IMR-90 (cell line): ENCODE results near the gene GTF2F2. TPM values are rescaled to one million over a fixed set of nuclear protein-coding genes. Genes with fewer than 3 reads are reported as not detected.

ENCODE experiments used
- ATAC-seq: fragments of 200-7000 bp; cut with Tn5 transposase; 2 replicates; pipeline ENCODE4 v1.9.1; 2020; ENCODE audit warnings: low read depth, mild to moderate bottlenecking, moderate library complexity
- BruUV-seq: library from RNA; stranded (reverse); fragments of 400-500 nt; replicated peaks from 2 replicates; lab custom pipeline; 2021; lab: Mats Ljungman, UMichigan
- CTCF ChIA-PET: fragments of 300-600 bp; formaldehyde crosslinking; extraction: SDS; loops from one replicate; lab custom pipeline; 2021; ENCODE audit warnings: antibody characterized with exemption; lab: Yijun Ruan, JAX
- POLR2A ChIA-PET: fragments of 300-600 bp; sonication (Branson Sonifier 250); formaldehyde crosslinking; loops from one replicate; lab custom pipeline; 2022; ENCODE audit warnings: antibody characterized with exemption; ENCODE audit not compliant: unreplicated experiment; lab: Charles Lee
- DNase-seq: peaks from one replicate; pipeline ENCODE4 v3.0.0; 2013
- H2AFZ ChIP-seq: replicated peaks from 2 replicates; pipeline ENCODE3; 2013; ENCODE audit warnings: low read length, mild to moderate bottlenecking; ENCODE audit not compliant: poor library complexity
- H2AK5ac ChIP-seq: 2 replicates; pipeline ENCODE4 v1.6.1; 2013; ENCODE audit warnings: low read depth, low read length, inconsistent platforms
- H2AK9ac ChIP-seq: replicated peaks from 2 replicates; pipeline ENCODE3; 2013; ENCODE audit warnings: mild to moderate bottlenecking, low read depth, low read length, moderate library complexity; ENCODE audit not compliant: poor library complexity
- H2BK120ac ChIP-seq: 2 replicates; pipeline ENCODE4 v1.6.1; 2013; ENCODE audit warnings: low read depth, low read length, inconsistent platforms
- H2BK15ac ChIP-seq: 3 replicates; pipeline ENCODE4 v1.6.1; 2013; ENCODE audit warnings: low read depth, low read length, inconsistent platforms
- H2BK20ac ChIP-seq: 2 replicates; pipeline ENCODE4 v1.6.1; 2013; ENCODE audit warnings: low read depth, mild to moderate bottlenecking, inconsistent platforms, low read length, moderate library complexity
- H2BK5ac ChIP-seq: 2 replicates; pipeline ENCODE4 v1.6.1; 2013; ENCODE audit warnings: mild to moderate bottlenecking, low read depth, low read length, inconsistent platforms; ENCODE audit not compliant: poor library complexity, severe bottlenecking
- H3K14ac ChIP-seq: replicated peaks from 2 replicates; pipeline ENCODE4 v1.6.1; 2013; ENCODE audit warnings: low read depth, low read length, inconsistent platforms
- H3K18ac ChIP-seq: 2 replicates; pipeline ENCODE4 v1.6.1; 2013; ENCODE audit warnings: low read depth, low read length, control low read depth
- H3K23ac ChIP-seq: 2 replicates; pipeline ENCODE4 v1.6.1; 2013; ENCODE audit warnings: low read depth, low read length, inconsistent platforms
- H3K27ac ChIP-seq: 2 replicates; pipeline ENCODE4 v1.5.1; 2013; ENCODE audit warnings: mild to moderate bottlenecking, control low read depth, low read length; ENCODE audit not compliant: insufficient read depth
- H3K27me3 ChIP-seq: 2 replicates; pipeline ENCODE4 v1.6.1; 2013; ENCODE audit warnings: low read length; ENCODE audit not compliant: control insufficient read depth, insufficient read depth
- H3K36me3 ChIP-seq: 2 replicates; pipeline ENCODE4 v1.6.1; 2013; ENCODE audit warnings: low read length, mixed read lengths; ENCODE audit not compliant: control insufficient read depth, insufficient read depth
- H3K4ac ChIP-seq: 2 replicates; pipeline ENCODE4 v1.6.1; 2013; ENCODE audit warnings: low read depth, low read length, inconsistent platforms
- H3K4me1 ChIP-seq: 2 replicates; pipeline ENCODE4 v1.6.1; 2013; ENCODE audit warnings: low read length, mixed read lengths; ENCODE audit not compliant: control insufficient read depth, insufficient read depth
- H3K4me2 ChIP-seq: 2 replicates; pipeline ENCODE4 v1.6.1; 2013; ENCODE audit warnings: low read depth, mild to moderate bottlenecking, control low read depth, low read length, moderate library complexity
- H3K4me3 ChIP-seq: 2 replicates; pipeline ENCODE4 v1.5.1; 2013; ENCODE audit warnings: low read depth, mild to moderate bottlenecking, control low read depth, low read length, moderate library complexity; ENCODE audit not compliant: insufficient read depth
- H3K56ac ChIP-seq: 2 replicates; pipeline ENCODE4 v1.6.1; 2013; ENCODE audit warnings: low read length, inconsistent platforms; ENCODE audit not compliant: insufficient read depth; ENCODE audit errors: extremely low read depth
- H3K79me1 ChIP-seq, 2 experiments: 2 replicates each; pipeline ENCODE4 v1.6.1; 2013; ENCODE audit warnings: low read length in 2 of 2, inconsistent platforms in 1 of 2, low read depth in 1 of 2
- H3K9ac ChIP-seq: 2 replicates; pipeline ENCODE4 v1.6.1; 2013; ENCODE audit warnings: low read depth, low read length, control low read depth
- H3K9me1 ChIP-seq: 2 replicates; pipeline ENCODE4 v1.6.1; 2013; ENCODE audit warnings: low read length, inconsistent platforms; ENCODE audit not compliant: insufficient read depth
- H3K9me3 ChIP-seq: 2 replicates; pipeline ENCODE4 v1.6.1; 2013; ENCODE audit warnings: low read length; ENCODE audit not compliant: control insufficient read depth, insufficient read depth
- H4K20me1 ChIP-seq: 2 replicates; pipeline ENCODE4 v1.6.1; 2013; ENCODE audit warnings: low read length, inconsistent platforms; ENCODE audit not compliant: insufficient read depth
- H4K5ac ChIP-seq: 2 replicates; pipeline ENCODE4 v1.6.1; 2013; ENCODE audit warnings: mild to moderate bottlenecking, low read depth, low read length, control low read depth
- H4K8ac ChIP-seq, 2 experiments: 2 replicates each; pipeline ENCODE4 v1.6.1; 2013; ENCODE audit warnings: low read depth in 2 of 2, low read length in 2 of 2, control low read depth in 1 of 2, inconsistent platforms in 1 of 2
- H4K91ac ChIP-seq: 2 replicates; pipeline ENCODE4 v1.6.1; 2013; ENCODE audit warnings: low read depth, low read length, inconsistent platforms; ENCODE audit not compliant: insufficient read depth
- BHLHE40 ChIP-seq: fragments of 150-350 bp; IDR thresholded peaks from 2 replicates; pipeline ENCODE4 v1.6.1; 2016; ENCODE audit warnings: mild to moderate bottlenecking, low read depth, low read length
- CEBPB ChIP-seq: IDR thresholded peaks from 2 replicates; pipeline ENCODE4 v1.6.1; 2012; ENCODE audit warnings: low read depth, low read length, improper control_type of control experiment
- CHD1 ChIP-seq: IDR thresholded peaks from 2 replicates; pipeline ENCODE4 v1.6.1; 2012; ENCODE audit warnings: low read depth, low read length, improper control_type of control experiment
- CTCF ChIP-seq: conservative IDR thresholded peaks from 2 replicates; pipeline ENCODE4 v1.5.1; 2012; ENCODE audit warnings: mild to moderate bottlenecking, low read depth, low read length, improper control_type of control experiment
- ELK1 ChIP-seq: fragments of 150-350 bp; IDR thresholded peaks from 2 replicates; pipeline ENCODE4 v1.6.1; 2016; ENCODE audit warnings: low read depth, mild to moderate bottlenecking, low read length, moderate library complexity, borderline replicate concordance
- FOS ChIP-seq: fragments of 150-350 bp; IDR thresholded peaks from 2 replicates; pipeline ENCODE4 v1.6.1; 2016; ENCODE audit warnings: low read depth, low read length
- MAFK ChIP-seq: IDR thresholded peaks from 2 replicates; pipeline ENCODE4 v1.6.1; 2012; ENCODE audit warnings: low read depth, low read length, improper control_type of control experiment
- MAZ ChIP-seq: IDR thresholded peaks from 2 replicates; pipeline ENCODE4 v1.6.1; 2012; ENCODE audit warnings: low read depth, mild to moderate bottlenecking, low read length, improper control_type of control experiment, moderate library complexity, borderline replicate concordance
- MXI1 ChIP-seq: IDR thresholded peaks from 2 replicates; pipeline ENCODE4 v1.6.1; 2012; ENCODE audit warnings: low read depth, mild to moderate bottlenecking, low read length, moderate library complexity, borderline replicate concordance
- NFE2L2 ChIP-seq: fragments of 150-350 bp; IDR thresholded peaks from 2 replicates; pipeline ENCODE4 v1.6.1; 2016; ENCODE audit warnings: low read depth, mild to moderate bottlenecking, low read length
- POLR2A ChIP-seq: IDR thresholded peaks from 2 replicates; pipeline ENCODE4 v1.6.1; 2012; ENCODE audit warnings: mild to moderate bottlenecking, low read depth, low read length
- RAD21 ChIP-seq: IDR thresholded peaks from 2 replicates; pipeline ENCODE4 v1.6.1; 2012; ENCODE audit warnings: low read length, improper control_type of control experiment
- RCOR1 ChIP-seq: IDR thresholded peaks from 2 replicates; pipeline ENCODE4 v1.6.1; 2012; ENCODE audit warnings: mild to moderate bottlenecking, low read length, improper control_type of control experiment; ENCODE audit not compliant: insufficient replicate concordance
- RFX5 ChIP-seq: IDR thresholded peaks from 2 replicates; pipeline ENCODE4 v1.8.0; 2012; ENCODE audit warnings: low read depth, mild to moderate bottlenecking, low read length, moderate library complexity
- SMC3 ChIP-seq: fragments of 150-350 bp; IDR thresholded peaks from 2 replicates; pipeline ENCODE4 v1.6.1; 2016; ENCODE audit warnings: low read depth, mild to moderate bottlenecking, antibody characterized with exemption, low read length, moderate library complexity
- WGBS, 2 experiments: methylation state at CpG; one replicate each; pipeline versions ENCODE4 v1.1.5 to v1.1.7; 2013; ENCODE audit warnings: missing lambda C conversion rate in 2 of 2; ENCODE audit not compliant: insufficient read length in 1 of 2; ENCODE audit errors: extremely low coverage in 2 of 2; 5-methylcytosine and 5-hydroxymethylcytosine counted together
- dilution Hi-C: fragments of 300-500 bp; cut with HindIII; formaldehyde crosslinking; loops from one replicate; pipeline ENCODE4 v1.14.3; 2018; ENCODE audit warnings: low sequenced_read_pairs; ENCODE audit not compliant: unreplicated experiment
- in situ Hi-C: fragments of 300-500 bp; cut with MboI; formaldehyde crosslinking; loops from 3 replicates; pipeline ENCODE4 v1.14.3; 2019; ENCODE audit warnings: low sequenced_read_pairs, inconsistent platforms, mixed read lengths
- intact Hi-C: fragments of 100-400 bp; cut with micrococcal nuclease; formaldehyde crosslinking; loops from 2 replicates; pipeline ENCODE4 v1.10.0; 2022
- polyA plus RNA-seq, 3 experiments: library from polyadenylated mRNA; depleted of rRNA; stranded (reverse); fragments of >200 nt; gene quantifications; 2 replicates each; pipeline ENCODE4 v1.2.3, GENCODE V29; 2012; ENCODE audit warnings: low replicate concordance in 1 of 3
- total RNA-seq: library from RNA; depleted of rRNA; stranded (reverse); fragments of >200 nt; gene quantifications from 2 replicates; pipeline ENCODE4 v1.2.3, GENCODE V29; 2012
- TF ChIP-seq, protein P1 (sequence below): fragments of 150-350 bp; IDR thresholded peaks from 2 replicates; pipeline ENCODE4 v1.6.1; 2017; ENCODE audit warnings: mild to moderate bottlenecking, antibody characterized with exemption, low read length, low read depth

GTF2F2 gene
- total and polyA plus RNA-seq, 2 of the 4 experiments (the other 2 are of a cell fraction) = 16.5 to 21.0 TPM

GRCh38 chr13:45222919-45223318 lies 102.6 kb downstream of the GTF2F2 start:
- peak overlapping the region; percentile 37; the same call in 1 of the 2 replicates for H3K18ac ChIP-seq

More at GRCh38 chr13:45222919-45223318, 102.6 kb downstream of the GTF2F2 start:
- Histone ChIP-seq H3K4me3 (no peak overlapping the region), H3K56ac (no peak overlapping the region), H4K91ac (no peak overlapping the region), H3K27ac (no peak overlapping the region), H4K20me1 (no peaks in the 10 kb centered on the region), H3K4me2 (no peak overlapping the region), H3K36me3 (no peaks in the 10 kb centered on the region), H3K4me1 (peaks cover 2% of the 10 kb centered on the region; the same call in 1 of the 2 replicates), H2AK9ac (no peak overlapping the region), H2BK20ac (no peak overlapping the region), H3K4ac (peak overlapping the region; percentile 38; the same call in 1 of the 2 replicates), H3K79me1 (peaks cover 36 to 37% of the 10 kb centered on the region in 2 experiments), H2AFZ (no peak overlapping the region), H4K5ac (no peak overlapping the region), H3K23ac (no peak overlapping the region), H3K9ac (no peak overlapping the region), H2BK120ac (no peak overlapping the region), H2AK5ac (peak overlapping the region; percentile 89), H3K27me3 (no peaks in the 10 kb centered on the region), H2BK15ac (no peak overlapping the region), H4K8ac (no peak overlapping the region), H3K14ac (no peak overlapping the region), H3K9me1 (peaks cover 2% of the 10 kb centered on the region; the same call in 1 of the 2 replicates), H3K9me3 (no peaks in the 10 kb centered on the region), H2BK5ac (peak overlapping the region; percentile 57)
- DNase-seq (no peak), ATAC-seq (no peak)
- POLR2A ChIA-PET = no interaction called here
- WGBS, 2 experiments = no CpG with 5 or more reads among the region's 1 CpG
- CTCF ChIA-PET = no interaction called here
- in situ Hi-C loops (no loop called here), dilution Hi-C loops (no loop called here), intact Hi-C loops (no loop called here)
- TF ChIP-seq ELK1 (no peak), MAZ (no peak), CTCF (no peak), RAD21 (no peak), CHD1 (no peak), BHLHE40 (no peak), RCOR1 (no peak), FOS (no peak), MAFK (no peak), POLR2A (no peak), MXI1 (no peak), SMC3 (no peak), RFX5 (no peak), CEBPB (no peak), NFE2L2 (no peak)
- TF ChIP-seq, protein P1, sequence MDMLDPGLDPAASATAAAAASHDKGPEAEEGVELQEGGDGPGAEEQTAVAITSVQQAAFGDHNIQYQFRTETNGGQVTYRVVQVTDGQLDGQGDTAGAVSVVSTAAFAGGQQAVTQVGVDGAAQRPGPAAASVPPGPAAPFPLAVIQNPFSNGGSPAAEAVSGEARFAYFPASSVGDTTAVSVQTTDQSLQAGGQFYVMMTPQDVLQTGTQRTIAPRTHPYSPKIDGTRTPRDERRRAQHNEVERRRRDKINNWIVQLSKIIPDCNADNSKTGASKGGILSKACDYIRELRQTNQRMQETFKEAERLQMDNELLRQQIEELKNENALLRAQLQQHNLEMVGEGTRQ = no peak
- no TSS peak for BruUV-seq
